Urothelium cell line (cell line): ENCODE data around the gene ZNF836.
A peak's percentile ranks its signal among the peaks of the same experiment; 100 is the strongest.

Source experiments
- DNase-seq: peaks from one replicate; pipeline ENCODE4 v3.0.0; 2011; ENCODE audit warnings: low spot score, mixed read lengths
- FAIRE-seq: peaks from 2 replicates; lab custom pipeline; 2011; peaks lifted over from hg19 to GRCh38; lab: Jason Lieb, UNC

The ZNF836 gene

DNA sequence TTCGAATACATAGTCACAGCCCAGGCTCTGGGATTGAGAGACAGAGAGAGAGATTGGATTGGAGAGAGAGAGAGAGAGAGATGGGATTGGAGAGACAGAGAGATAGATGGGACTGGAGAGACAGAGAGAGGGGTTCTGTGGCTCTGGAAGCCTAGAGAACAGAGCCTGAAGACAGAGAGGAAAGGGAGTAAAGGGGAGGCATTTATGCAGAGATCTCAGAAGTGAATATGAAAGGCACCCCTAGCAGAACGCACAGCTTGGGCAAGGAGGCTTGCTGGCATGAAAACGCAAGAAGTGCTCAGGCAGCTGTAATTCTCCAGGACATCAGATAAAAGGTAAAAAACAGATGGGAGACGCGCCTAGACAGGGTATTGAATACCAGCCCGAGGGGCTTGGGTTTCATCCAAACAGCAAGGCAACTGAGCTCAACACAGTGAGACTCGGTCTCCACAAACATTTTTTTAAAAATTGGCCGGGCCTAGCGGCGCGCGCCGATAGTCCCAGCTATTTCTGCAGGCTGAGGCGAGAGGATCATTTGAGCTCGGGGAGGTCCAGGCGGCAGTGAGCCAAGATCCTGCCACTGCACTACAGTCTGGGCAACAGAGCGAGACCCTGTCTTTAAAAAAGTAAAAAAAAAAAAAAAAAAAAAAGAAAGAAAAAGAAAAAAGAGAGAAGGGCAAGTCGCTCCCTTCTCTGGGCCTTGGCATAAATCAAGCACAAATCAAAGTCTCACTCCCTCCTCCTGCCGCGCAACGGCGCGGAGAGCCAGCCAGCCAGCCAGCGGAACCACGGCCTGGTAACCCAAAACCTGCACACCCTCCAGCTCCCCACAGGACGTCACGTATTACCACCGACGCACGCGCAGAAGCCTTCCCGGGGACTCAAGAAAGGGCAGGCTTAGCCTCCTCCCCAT is 17.7 kb upstream of the ZNF836 start:
- DNase-seq = no peak
- no peak for FAIRE-seq

DNA sequence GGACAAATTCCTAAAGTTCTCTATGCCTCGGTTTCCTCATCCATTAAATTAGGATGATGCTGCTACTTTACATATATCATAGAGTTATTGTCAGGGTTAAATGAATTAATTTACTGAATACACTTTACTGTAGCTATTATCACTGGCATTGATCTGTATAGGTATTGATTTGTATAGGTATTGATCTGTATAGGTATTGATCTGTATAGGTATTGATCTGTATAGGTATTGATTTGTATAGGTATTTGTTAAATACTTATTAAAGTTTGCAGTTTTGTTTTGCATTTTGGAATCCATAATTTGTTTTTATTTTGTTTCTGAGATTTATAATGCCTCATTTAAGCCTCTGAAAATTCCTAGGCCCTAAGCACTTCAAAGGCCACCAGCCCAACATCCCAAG is 16.0 kb upstream of the ZNF836 start:
- DNase-seq (no peak), FAIRE-seq (no peak)

DNA sequence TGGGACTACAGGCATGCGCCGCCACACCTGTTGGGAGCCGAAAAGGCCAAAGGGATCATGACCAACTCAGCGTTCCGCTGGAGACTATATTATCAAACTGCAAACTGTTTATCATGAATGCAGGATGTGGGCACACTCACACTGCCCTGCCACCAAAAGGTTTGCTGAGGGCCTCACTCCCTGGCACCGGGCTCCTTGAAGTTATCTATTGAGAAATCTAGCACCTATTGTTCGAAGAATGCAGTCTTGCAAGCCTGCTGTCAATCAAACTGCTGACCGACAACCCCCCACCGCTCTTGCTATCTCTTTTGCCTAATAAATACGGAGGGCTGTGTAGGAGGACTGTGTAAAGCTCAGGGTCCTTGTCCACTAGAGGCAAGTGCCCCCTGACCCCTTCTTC is 5.2 kb upstream of the ZNF836 start:
- no peak for DNase-seq
- no peak for FAIRE-seq

- no peak for FAIRE-seq
- no peak for DNase-seq
Measured at GRCh38 chr19:52172347-52172746, 926 bp upstream of the ZNF836 start.

DNA sequence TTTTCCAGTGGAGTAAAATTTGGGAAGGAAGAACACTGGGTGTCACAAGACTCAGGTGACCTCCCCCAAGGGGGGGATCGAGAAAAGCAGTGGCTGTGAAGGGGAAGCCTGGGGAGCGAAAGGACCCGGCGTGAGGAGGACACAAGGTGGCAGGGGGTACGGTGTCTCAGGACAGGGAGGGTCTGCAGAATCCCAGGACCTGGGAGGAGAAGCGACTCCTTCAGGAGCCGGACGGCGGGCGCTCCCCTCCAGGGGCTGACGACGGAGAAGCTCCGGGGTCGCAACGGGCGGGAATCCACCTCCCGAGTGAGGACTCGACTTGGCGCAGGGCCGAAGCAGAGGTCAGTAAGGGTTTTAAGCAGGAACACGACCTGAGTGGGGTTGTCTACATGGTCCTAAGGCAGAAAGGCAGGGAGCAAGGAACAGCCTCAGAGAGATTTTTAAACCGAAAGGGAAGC is 529 bp downstream of the ZNF836 start:
- no peak for FAIRE-seq
- DNase-seq = peak; percentile 22

DNA sequence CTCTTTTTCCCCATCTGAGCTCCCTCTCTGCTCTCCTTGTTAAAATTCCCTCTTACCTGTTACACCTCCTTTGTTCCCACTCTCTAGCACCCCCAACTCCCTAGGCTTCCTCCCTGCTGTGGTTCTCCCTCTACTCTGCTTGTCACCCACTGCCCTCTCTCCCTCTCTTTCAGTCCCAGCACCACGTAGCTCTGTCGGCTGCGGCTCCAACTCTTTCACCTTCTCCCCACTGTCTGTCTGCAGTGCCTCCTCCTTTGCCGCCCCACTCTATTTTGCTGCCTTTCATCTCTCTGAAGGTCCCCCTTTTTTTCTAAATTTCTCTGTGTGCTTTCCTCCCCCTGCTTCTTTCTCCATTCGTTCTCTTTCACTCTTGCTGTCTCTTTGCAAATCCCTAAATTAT is 1.1 kb downstream of the ZNF836 start:
- FAIRE-seq (no peak), DNase-seq (no peak)

GRCh38 chr19:52155596-52156359 is 15.6 kb downstream of the ZNF836 start:
- FAIRE-seq = no peak
- DNase-seq = no peak

DNA sequence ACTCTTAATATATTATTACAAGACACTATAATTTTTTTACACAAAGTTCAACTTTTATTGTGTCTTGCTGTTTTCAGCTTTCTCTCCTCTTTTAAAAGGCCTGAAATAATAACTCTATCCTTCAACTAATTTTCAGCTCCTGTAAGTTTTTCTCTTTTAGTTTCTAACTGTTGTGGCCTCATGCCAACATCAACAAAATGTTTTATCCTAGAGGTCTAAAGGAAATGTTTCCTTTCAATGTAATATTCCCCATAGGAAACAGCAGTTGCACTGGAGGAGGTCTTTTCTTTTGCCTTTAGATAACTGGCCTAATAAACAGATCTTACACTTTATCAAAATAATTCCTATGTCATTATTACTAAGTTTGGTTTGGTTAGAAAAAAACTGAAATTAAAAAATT is 23.2 kb downstream of the ZNF836 start:
- no peak for DNase-seq
- FAIRE-seq = no peak

DNA sequence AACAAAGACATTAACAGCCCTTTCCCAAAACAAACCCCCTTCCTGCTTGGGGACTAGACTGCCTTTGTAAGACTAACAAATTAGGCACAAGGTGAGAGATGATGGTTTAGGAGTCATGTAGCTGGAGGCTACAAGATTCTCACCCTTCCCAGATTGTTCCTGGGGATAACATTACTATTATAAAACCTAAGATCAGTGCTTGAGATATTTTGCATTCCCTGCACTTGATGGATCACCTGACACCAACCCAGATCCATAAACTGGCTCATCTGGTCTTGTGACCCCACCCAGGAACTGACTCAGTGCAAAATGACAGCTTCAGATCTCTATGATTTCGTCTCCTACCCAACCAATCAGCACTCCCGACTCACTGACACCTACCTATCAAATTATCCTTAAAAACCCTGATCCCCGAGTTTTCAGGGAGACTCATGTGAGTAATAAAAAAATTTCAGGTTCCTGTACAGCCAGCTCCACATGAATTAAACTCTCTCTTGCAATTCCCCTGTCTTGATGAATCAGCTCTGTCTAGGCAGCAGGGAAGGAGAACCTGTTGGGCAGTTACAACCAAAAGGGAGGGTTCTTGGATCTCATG is 29.3 kb downstream of the ZNF836 start:
- FAIRE-seq = no peak
- no peak for DNase-seq

DNA sequence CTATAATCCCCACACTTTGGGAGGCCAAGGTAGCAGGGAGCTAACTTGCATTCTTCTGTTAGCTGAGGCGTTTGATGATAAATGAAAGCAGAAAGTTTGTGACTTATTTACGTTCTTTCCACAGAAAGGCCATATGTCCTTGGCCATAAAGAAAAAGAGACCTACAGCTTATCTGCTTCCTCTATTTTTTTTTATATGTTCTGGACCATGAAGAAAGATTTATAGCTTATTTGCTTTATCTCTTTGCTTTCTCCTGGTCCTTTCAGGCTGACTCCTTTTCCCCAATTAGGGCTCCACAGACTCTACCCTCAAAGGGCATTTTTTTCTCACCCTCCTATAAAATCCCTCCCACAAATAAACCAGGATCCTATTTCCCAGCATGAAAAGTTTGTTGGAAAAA is 30.2 kb downstream of the ZNF836 start:
- FAIRE-seq = no peak
- no peak for DNase-seq

DNA sequence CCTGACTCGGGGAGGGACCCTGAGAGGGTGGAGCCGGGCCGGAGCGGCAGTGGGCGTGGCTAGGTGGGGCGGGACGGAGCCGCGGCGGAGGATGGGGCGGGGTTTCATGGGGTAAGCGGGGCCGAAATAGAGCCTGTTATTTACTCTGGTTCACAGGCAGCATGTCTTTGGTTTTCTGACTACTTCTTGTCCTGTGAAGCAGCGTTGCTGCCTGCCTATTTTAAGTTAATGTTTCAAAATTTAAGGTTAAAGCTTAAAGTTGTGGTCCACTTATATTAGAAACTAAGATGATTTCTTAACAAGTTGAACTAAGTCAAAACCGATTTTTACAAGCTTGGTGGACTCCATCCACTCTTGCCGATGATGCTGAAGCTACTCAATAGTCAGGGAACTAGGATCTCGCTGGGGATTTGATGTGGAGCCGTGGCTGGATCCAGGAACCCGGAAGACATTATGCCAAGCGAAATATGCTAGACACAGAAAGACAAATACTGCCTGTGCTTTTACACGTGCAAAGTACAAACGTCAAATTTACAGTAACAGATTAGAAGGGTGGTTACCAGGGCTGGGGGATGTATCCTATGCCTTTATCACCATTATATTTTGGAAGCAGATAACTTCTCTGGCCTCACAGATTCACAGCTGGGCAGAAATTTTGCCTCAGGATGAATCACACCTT is 31.2 kb downstream of the ZNF836 start:
- DNase-seq = no peak
- FAIRE-seq = no peak

DNA sequence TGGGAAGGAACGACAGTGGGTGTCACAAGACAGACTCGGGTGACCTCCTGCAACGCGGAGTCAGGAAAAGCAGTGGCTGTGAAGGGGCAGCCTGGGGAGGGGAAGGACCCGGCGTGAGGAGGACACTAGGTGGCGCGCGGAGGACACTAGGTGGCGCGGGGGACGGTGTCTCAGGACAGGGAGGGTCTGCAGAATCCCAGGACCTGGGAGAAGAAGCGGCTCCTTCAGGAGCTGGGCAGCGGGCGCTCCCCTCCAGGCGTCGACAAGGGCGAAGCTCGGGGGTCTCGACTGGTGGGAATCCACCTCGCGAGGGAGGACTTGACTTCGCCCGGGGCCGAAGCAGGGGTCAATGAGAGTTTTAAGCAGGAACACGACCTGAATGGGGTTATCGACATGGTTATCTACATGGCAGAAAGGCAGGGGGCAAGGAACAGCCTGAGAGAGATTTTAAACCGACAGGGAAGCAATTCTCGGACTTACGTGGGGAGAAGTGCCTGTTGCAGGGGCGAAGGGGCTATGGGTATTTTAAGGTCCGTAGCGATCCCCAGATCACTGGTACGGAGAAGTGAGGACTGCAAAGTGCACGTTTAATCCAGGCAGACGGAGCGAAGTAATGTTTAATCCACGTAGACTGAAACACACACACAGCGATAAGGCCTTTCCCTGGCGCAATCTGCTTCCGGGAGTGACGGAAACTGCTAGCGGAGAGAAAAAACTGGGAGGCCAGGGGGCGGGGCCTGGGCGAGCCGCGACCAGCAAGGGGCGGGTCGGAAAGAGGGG is 32.0 kb downstream of the ZNF836 start, which contains the start of gene ZNF616:
Gene ZNF616 (minus strand): TSS at position 687 of the 780 bp plus-strand sequence. CDS start 9,426 bp downstream, outside the sequence.
- peak; percentile 94 for FAIRE-seq
- DNase-seq = peak; percentile 98

GRCh38 chr19:52138983-52139251 is 32.5 kb downstream of the ZNF836 start:
- DNase-seq (no peak), FAIRE-seq (no peak)

- FAIRE-seq (no peak), DNase-seq (peak; percentile 17)
Measured at GRCh38 chr19:52138278-52138982, 33.0 kb downstream of the ZNF836 start.

DNA sequence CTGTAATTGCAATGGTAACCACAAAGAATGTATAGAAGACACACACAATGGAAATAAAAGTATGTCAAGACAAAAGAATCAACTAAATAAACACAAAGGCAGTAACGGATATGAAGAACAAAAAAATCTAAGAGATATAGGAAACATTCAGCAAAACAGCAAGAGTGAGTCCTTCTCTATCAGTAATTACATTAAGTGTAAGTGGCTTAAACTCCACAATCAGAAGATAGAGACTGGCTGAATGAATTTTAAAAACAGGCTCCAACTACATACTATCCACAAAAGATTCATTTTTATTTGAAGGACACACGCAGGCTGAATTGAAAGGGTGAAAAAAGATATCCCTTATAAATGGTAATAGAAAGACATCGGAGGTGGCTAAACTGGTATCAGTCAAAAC is 51.1 kb downstream of the ZNF836 start:
- DNase-seq (no peak), FAIRE-seq (no peak)

GRCh38 chr19:52115526-52116053 is 55.8 kb downstream of the ZNF836 start:
- DNase-seq (no peak), FAIRE-seq (no peak)

DNA sequence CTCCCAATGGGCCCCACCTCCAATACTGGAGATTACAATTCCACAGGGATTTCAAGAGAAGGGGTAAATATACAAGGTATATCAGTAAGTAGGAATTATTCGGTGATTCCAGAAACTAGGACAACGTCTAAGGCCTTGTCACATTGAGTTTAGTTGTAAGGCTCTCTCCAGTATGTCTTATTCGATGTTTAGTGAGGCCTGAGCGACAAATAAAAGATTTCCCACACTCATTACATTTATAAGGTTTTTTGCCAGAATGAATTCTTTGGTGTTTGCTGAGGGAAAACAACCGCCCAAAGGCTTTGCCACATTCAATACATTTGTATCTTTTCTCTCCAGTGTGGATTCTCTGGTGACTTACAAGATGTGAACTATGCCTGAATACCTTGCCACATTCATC is 56.7 kb downstream of the ZNF836 start:
- no peak for FAIRE-seq

GRCh38 chr19:52112624-52113023 is 58.8 kb downstream of the ZNF836 start:
- no peak for FAIRE-seq

More for the DNA sequence above, 56.7 kb downstream of the ZNF836 start:
- no peak for DNase-seq

DNA sequence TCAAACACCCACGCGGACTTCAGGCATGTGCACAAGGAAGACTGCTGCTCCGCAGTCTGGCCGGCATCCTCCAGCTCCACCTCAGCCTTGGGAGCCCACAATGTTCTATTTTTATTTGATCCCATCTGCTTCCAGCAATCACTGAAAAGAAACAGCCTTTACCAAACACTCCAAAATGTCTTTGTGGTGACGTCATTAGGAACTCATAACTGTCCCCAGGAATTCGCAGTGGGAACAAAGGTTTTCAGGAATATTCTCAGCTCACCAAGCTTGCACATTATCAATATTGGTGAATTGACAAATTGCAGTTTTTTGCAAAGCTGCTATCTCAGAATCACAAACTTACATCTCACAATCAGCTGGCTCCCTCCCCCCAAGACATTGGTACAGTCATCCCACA is 60.6 kb downstream of the ZNF836 start:
- FAIRE-seq (no peak), DNase-seq (no peak)

More at GRCh38 chr19:52112624-52113023, 58.8 kb downstream of the ZNF836 start:
- DNase-seq = no peak
